Right lobe of liver (tissue), 6 donors: Measurements from ENCODE around the gene HEXB. TPM values are rescaled to one million over a fixed set of nuclear protein-coding genes. Genes with fewer than 3 reads are reported as not detected.

ENCODE experiments used
- ATAC-seq, 4 donors: fragments of 200-7000 bp; cut with Tn5 transposase; one replicate each; pipeline ENCODE4 v1.9.1; 2020; ENCODE audit warnings: mild to moderate bottlenecking in 4 of 4, moderate library complexity in 4 of 4
- DNase-seq, 3 donors: peaks; one replicate each; pipeline ENCODE4 v3.0.0-alpha.2; 2020
- H3K27ac ChIP-seq, 3 donors: fragments of 200-600 bp; one replicate each; pipeline ENCODE4 v1.8.0; 2022
- H3K27me3 ChIP-seq, 2 donors: fragments of 200-600 bp; one replicate each; pipeline ENCODE4 v1.8.0; 2022
- H3K36me3 ChIP-seq, 4 donors: fragments of 200-600 bp; sonication (generic) in 1 of 4; one replicate each; pipeline versions ENCODE4 v1.5.1 to v1.8.0; 2017 to 2022; ENCODE audit warnings: control low read depth in 1 of 4
- H3K4me1 ChIP-seq, 4 donors: fragments of 200-600 bp; sonication (generic) in 1 of 4; one replicate each; pipeline versions ENCODE4 v1.5.1 to v1.8.0; 2017 to 2022; ENCODE audit warnings: control low read depth in 1 of 4
- H3K4me3 ChIP-seq, 3 donors: fragments of 200-600 bp; one replicate each; pipeline ENCODE4 v1.8.0; 2022
- H3K9me3 ChIP-seq, 4 donors: fragments of 200-600 bp; sonication (generic) in 1 of 4; one replicate each; pipeline versions ENCODE4 v1.5.1 to v1.8.0; 2017 to 2022; ENCODE audit warnings: control low read depth in 1 of 4
- CTCF ChIP-seq, 4 donors: fragments of 200-600 bp in 3 of 4; fragments of 450-650 bp in 1 of 4; IDR thresholded peaks; one replicate each; pipeline versions ENCODE4 v1.5.1 to v1.8.0; 2016 to 2022; ENCODE audit warnings: antibody characterized with exemption in 4 of 4, mild to moderate bottlenecking in 2 of 4
- POLR2A ChIP-seq: fragments of 450-650 bp; IDR thresholded peaks from one replicate; pipeline ENCODE4 v1.6.1; 2017; ENCODE audit warnings: antibody characterized with exemption, mild to moderate bottlenecking
- WGBS: methylation state at CpG from one replicate; pipeline ENCODE4 v1.1.6; 2018; ENCODE audit warnings: low coverage, low lambda C conversion rate; ENCODE audit not compliant: insufficient coverage; ENCODE audit errors: missing lambda C conversion rate; 5-methylcytosine and 5-hydroxymethylcytosine counted together
- intact Hi-C, 2 donors: fragments of 100-400 bp; cut with DNase I; formaldehyde crosslinking; loops; one replicate each; pipeline versions ENCODE4 v1.11.2 to v1.14.1; 2022
- total RNA-seq, 6 experiments: library from RNA; depleted of rRNA in 2 of 6; stranded (reverse); fragments of >200 nt in 2 of 6; fragmentation: NEBNext Ultra II Directional in 3 of 6; extraction: Animal tissue kit (Norgen Biotek cat#: 25700) in 3 of 6; gene quantifications; one replicate each; pipeline versions ENCODE4 v1.1.0 to v1.2.4, GENCODE V29; 2016 to 2023
- donor health status: DM: no; HTN: yes; CAD: no.
- donor health status: DM: no; HTN: no; CAD: no.
- donor health status: DM: no; HTN: no; CAD: no.
- donor health status: DM: no; HTN: yes; CAD: no.
- donor health status: DM: no; HTN: yes; CAD: no.

HEXB gene
- total RNA-seq, 6 experiments from 2014 or later = 67.8 to 174 (median 121) TPM

DNA sequence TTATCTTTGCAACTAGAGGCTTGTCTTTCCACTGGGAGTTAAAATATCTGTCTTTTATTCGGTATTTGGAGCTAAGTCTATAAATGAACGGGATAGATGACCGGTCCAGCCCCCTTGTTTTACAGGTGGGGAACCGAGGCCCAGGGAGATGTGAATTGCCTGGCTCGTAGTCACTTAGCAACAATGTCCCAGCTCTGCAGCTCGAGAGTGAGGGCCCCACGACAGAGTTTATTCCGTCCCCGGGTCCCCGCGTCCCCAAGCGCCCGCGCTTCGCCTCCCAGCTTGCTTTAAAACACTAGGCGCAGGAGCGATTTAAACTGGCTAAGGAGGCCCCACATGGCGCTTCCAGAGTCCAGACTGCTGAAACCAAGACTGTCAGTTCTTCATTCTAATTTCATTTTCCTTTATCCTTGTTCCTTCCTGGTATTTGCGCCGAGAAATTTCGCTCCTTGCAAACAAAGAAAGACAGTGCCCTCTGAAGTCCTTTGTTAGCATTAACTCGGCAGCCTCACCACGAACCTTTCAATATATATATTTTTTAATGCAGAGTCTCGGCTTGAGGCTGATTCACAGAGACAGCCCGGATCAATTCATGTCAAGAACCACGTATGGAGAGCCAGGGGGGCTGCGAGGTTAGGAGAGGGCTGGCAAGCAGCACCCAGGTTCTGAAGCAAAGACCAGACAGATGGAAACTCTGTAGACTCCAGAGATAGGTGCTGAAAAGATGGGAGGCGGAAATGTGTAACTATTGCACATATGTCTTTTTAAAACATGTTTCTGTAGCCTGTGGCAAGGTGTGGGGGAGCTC lies 43.1 kb upstream of the HEXB start:
- TF ChIP-seq CTCF (IDR thresholded peaks at IDR 0.05) = peak; percentile 47 to 64 (median 60)
- no peak for TF ChIP-seq POLR2A
- H3K4me1 ChIP-seq = peaks cover 0 to 15% (median 0%) of the 10 kb centered on the region in 4 donors
- H3K27ac ChIP-seq = peak overlapping the region; percentile 90 to 92 (median 91)
- whole genome bisulfite sequencing = 0% methylated on average over 24 of the region's 28 CpGs
- H3K4me3 ChIP-seq = peak overlapping the region; percentile 79 to 88 (median 79)
- no peaks in the 10 kb centered on the region for H3K36me3 ChIP-seq
- no peaks in the 10 kb centered on the region for H3K27me3 ChIP-seq
- intact Hi-C loops = loop anchor here (10.0 kb wide), 2 partner anchors 227 to 737 kb away; no protein-coding TSS in a partner anchor
- DNase-seq (peak; percentile 41 to 69 (median 58)), ATAC-seq (peak; percentile 17 to 30 (median 22))
- no peaks in the 10 kb centered on the region for H3K9me3 ChIP-seq

- DNase-seq (no peak), ATAC-seq (no peak)
- intact Hi-C loops = loop anchor here (10.0 kb wide), 2 partner anchors 228 to 738 kb away; no protein-coding TSS in a partner anchor
- no peak for TF ChIP-seq POLR2A
- no peak for TF ChIP-seq CTCF (IDR thresholded peaks at IDR 0.05)
- WGBS = 59% methylated on average over 5 of the region's 6 CpGs
- peak overlapping the region in 2 of 3 donors; percentile 91 to 92 for H3K27ac ChIP-seq
- peaks cover 0 to 15% (median 0%) of the 10 kb centered on the region in 4 donors for H3K4me1 ChIP-seq
- no peak overlapping the region for H3K4me3 ChIP-seq
- H3K27me3 ChIP-seq = no peaks in the 10 kb centered on the region
- H3K36me3 ChIP-seq = no peaks in the 10 kb centered on the region
- H3K9me3 ChIP-seq = no peaks in the 10 kb centered on the region
Observed at GRCh38 chr5:74642543-74642863, 42.5 kb upstream of the HEXB start.

- DNase-seq = no peak
- H3K36me3 ChIP-seq = no peaks in the 10 kb centered on the region
- peaks cover 0 to 14% (median 0%) of the 10 kb centered on the region in 4 donors for H3K4me1 ChIP-seq
- no peak for TF ChIP-seq POLR2A
- TF ChIP-seq CTCF (IDR thresholded peaks at IDR 0.05) = no peak
- WGBS = 28% methylated on average over 4 of the region's 4 CpGs
- H3K4me3 ChIP-seq = no peak overlapping the region
- H3K27ac ChIP-seq = peak overlapping the region in 1 of 3 donors; percentile 91
- peak in 2 of 4 donors; percentile 3 to 17 for ATAC-seq
- intact Hi-C loops = loop anchor here (10.0 kb wide), 2 partner anchors 228 to 738 kb away; no protein-coding TSS in a partner anchor
- H3K27me3 ChIP-seq = no peaks in the 10 kb centered on the region
- no peaks in the 10 kb centered on the region for H3K9me3 ChIP-seq
Observed at GRCh38 chr5:74643111-74643562, 41.9 kb upstream of the HEXB start.

DNA sequence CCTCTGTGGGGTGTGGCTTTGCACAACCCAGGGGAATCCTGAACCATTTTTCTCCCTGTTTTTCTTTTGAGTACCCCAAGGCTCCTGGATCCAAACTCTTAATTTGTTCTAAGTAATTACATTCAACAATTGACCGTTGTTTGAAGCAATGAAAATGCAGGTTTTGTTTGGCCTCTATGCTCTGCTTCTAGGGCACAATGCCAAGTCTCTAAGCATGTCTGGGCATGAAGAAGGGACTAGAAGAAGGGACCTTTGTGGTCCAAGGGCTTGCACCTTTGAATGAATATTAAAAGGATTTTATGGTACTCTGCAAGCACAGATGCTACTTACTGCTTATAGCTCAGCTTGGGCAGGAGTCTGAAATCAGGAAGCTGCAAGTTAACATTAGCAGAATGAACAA lies 37.9 kb upstream of the HEXB start:
- Histone ChIP-seq H3K27me3 (no peaks in the 10 kb centered on the region), H3K4me1 (no peaks in the 10 kb centered on the region), H3K27ac (no peak overlapping the region), H3K4me3 (no peak overlapping the region), H3K9me3 (no peaks in the 10 kb centered on the region), H3K36me3 (no peaks in the 10 kb centered on the region)
- TF ChIP-seq CTCF (IDR thresholded peaks at IDR 0.05) (no peak), POLR2A (no peak)
- intact Hi-C loops = loop anchor here (5.0 to 10.0 kb wide), 3 partner anchors 232 to 745 kb away; no protein-coding TSS in a partner anchor
- ATAC-seq = no peak
- no peak for DNase-seq
- 67% methylated on average over 1 of the region's 1 CpG for WGBS
